Ovary (tissue), 9 donors: ENCODE measurements around the gene SULT1A3. TPM values are rescaled to one million over a fixed set of nuclear protein-coding genes. Genes with fewer than 3 reads are reported as not detected.

Source experiments
- polyA plus RNA-seq, 2 donors: library from polyadenylated mRNA; stranded (reverse); fragments of 200-250 nt in 1 of 2; fragments of 350-450 nt in 1 of 2; fragmentation: Illumina TruSeq in 1 of 2; extraction: RNeasy Lipid Tissue Mini Kit (QIAGEN cat#74804) in 1 of 2; gene quantifications; one replicate each; pipeline ENCODE4 v1.2.3, GENCODE V29; 2013 to 2014
- small RNA-seq: library from RNA; depleted of rRNA; stranded (forward); fragments of <200 nt; gene quantifications from one replicate; pipeline ENCODE3, GENCODE V24; 2016
- total RNA-seq, 7 donors: library from RNA; depleted of rRNA in 2 of 7; stranded (reverse); fragments of >200 nt in 2 of 7; fragmentation: NEBNext Ultra II Directional in 3 of 7; extraction: Animal tissue kit (Norgen Biotek cat#: 25700) in 3 of 7; gene quantifications; one replicate each; pipeline versions ENCODE4 v1.1.0 to v1.2.4, GENCODE V29; 2016 to 2023
- donor health status: DM: no; HTN: no; CAD: no; lungs with moderate emphysema.
- donor health status: DM: no; HTN: no; CAD: no.
- donor health status: Bipolar disorder and iron deficiency.
- donor health status: DM: yes; HTN: yes; CAD: no.
- donor health status: DM: no; HTN: no; CAD: no.
- donor health status: DM: yes; HTN: yes; CAD: no.

The SULT1A3 gene
- total and polyA plus RNA-seq, 9 donors, result 4.1 to 12.5 (median 10.0) TPM

Small RNAs within 50 kb of the gene (small RNA-seq; reads per million reads assigned to genes)
- not detected for gene AC106782.4

Other genes with a start within 250 kb of the SULT1A3 start
- gene TMEM219, start 237.2 kb upstream of the SULT1A3 start, total RNA-seq, result 100 to 1,000 TPM in 3 of 7 donors, 10 to 100 TPM in 4; 81.3 to 143 (median 87.4) TPM
- 100 to 1,000 TPM in 1 of 2 donors, 10 to 100 TPM in 1; 84.1 to 124 TPM for gene TMEM219, start 237.2 kb upstream of the SULT1A3 start, polyA plus RNA-seq
- gene TAOK2, start 225.4 kb upstream of the SULT1A3 start, total RNA-seq, result 10 to 100 TPM; 24.8 to 54.0 (median 43.9) TPM
- 10 to 100 TPM; 19.4 to 33.2 TPM for gene TAOK2, start 225.4 kb upstream of the SULT1A3 start, polyA plus RNA-seq
- 10 to 100 TPM; 11.8 to 22.7 (median 17.1) TPM for gene HIRIP3, start 203.6 kb upstream of the SULT1A3 start, total RNA-seq
- 10 to 100 TPM; 15.8 to 19.0 TPM for gene HIRIP3, start 203.6 kb upstream of the SULT1A3 start, polyA plus RNA-seq
- gene INO80E, start 203.0 kb upstream of the SULT1A3 start, total RNA-seq, result 10 to 100 TPM; 23.8 to 71.1 (median 55.5) TPM
- gene INO80E, start 203.0 kb upstream of the SULT1A3 start, polyA plus RNA-seq, result 10 to 100 TPM; 38.8 to 81.6 TPM
- 1 to 10 TPM; 1.4 to 7.2 (median 4.7) TPM for gene DOC2A, start 188.2 kb upstream of the SULT1A3 start, total RNA-seq
- 1 to 10 TPM; 1.5 to 3.2 TPM for gene DOC2A, start 188.2 kb upstream of the SULT1A3 start, polyA plus RNA-seq
- gene C16orf92, start 176.1 kb upstream of the SULT1A3 start, total RNA-seq, result not detected
- gene C16orf92, start 176.1 kb upstream of the SULT1A3 start, polyA plus RNA-seq, result not detected
- gene TLCD3B, start 168.0 kb upstream of the SULT1A3 start, total RNA-seq, result under 1 TPM in 1 of 7 donors, not detected in 6; 0.15 TPM
- not detected for gene TLCD3B, start 168.0 kb upstream of the SULT1A3 start, polyA plus RNA-seq
- 1,000 to 10,000 TPM in 1 of 7 donors, 100 to 1,000 TPM in 6; 395 to 1,259 (median 847) TPM for gene ALDOA, start 133.5 kb upstream of the SULT1A3 start, total RNA-seq
- gene ALDOA, start 133.5 kb upstream of the SULT1A3 start, polyA plus RNA-seq, result 100 to 1,000 TPM; 252 to 522 TPM
- 10 to 100 TPM; 21.9 to 55.8 (median 49.1) TPM for gene PPP4C, start 123.3 kb upstream of the SULT1A3 start, total RNA-seq
- gene PPP4C, start 123.3 kb upstream of the SULT1A3 start, polyA plus RNA-seq, result 10 to 100 TPM; 13.7 to 58.8 TPM
- 1 to 10 TPM in 3 of 7 donors, under 1 TPM in 4; 0.23 to 1.5 (median 0.75) TPM for gene TBX6, start 107.3 kb upstream of the SULT1A3 start, total RNA-seq
- 1 to 10 TPM in 1 of 2 donors, under 1 TPM in 1; 0.08 to 1.1 TPM for gene TBX6, start 107.3 kb upstream of the SULT1A3 start, polyA plus RNA-seq
- 10 to 100 TPM; 12.7 to 94.9 (median 63.1) TPM for gene YPEL3, start 103.0 kb upstream of the SULT1A3 start, total RNA-seq
- gene YPEL3, start 103.0 kb upstream of the SULT1A3 start, polyA plus RNA-seq, result 100 to 1,000 TPM in 1 of 2 donors, 10 to 100 TPM in 1; 30.2 to 134 TPM
- 1 to 10 TPM; 2.6 to 7.5 (median 4.6) TPM for gene GDPD3, start 85.7 kb upstream of the SULT1A3 start, total RNA-seq
- 1 to 10 TPM; 3.7 to 4.4 TPM for gene GDPD3, start 85.7 kb upstream of the SULT1A3 start, polyA plus RNA-seq
- gene MAPK3, start 76.0 kb upstream of the SULT1A3 start, total RNA-seq, result 100 to 1,000 TPM in 5 of 7 donors, 10 to 100 TPM in 2; 41.7 to 136 (median 115) TPM
- gene MAPK3, start 76.0 kb upstream of the SULT1A3 start, polyA plus RNA-seq, result 100 to 1,000 TPM; 116 to 171 TPM
- 10 to 100 TPM in 4 of 7 donors, 1 to 10 TPM in 3; 6.7 to 33.3 (median 14.1) TPM for gene CORO1A, start 15.7 kb upstream of the SULT1A3 start, total RNA-seq
- gene CORO1A, start 15.7 kb upstream of the SULT1A3 start, polyA plus RNA-seq, result 10 to 100 TPM in 1 of 2 donors, 1 to 10 TPM in 1; 1.6 to 12.2 TPM
- gene BOLA2B, start 5.6 kb upstream of the SULT1A3 start, total RNA-seq, result 100 to 1,000 TPM in 1 of 7 donors, 10 to 100 TPM in 6; 21.3 to 106 (median 40.1) TPM
- 10 to 100 TPM; 10.0 to 43.9 TPM for gene BOLA2B, start 5.6 kb upstream of the SULT1A3 start, polyA plus RNA-seq
- 10 to 100 TPM in 6 of 7 donors, 1 to 10 TPM in 1; 9.3 to 60.9 (median 33.9) TPM for gene SLX1A, start 5.4 kb upstream of the SULT1A3 start, total RNA-seq
- gene SLX1A, start 5.4 kb upstream of the SULT1A3 start, polyA plus RNA-seq, result 10 to 100 TPM in 1 of 2 donors, 1 to 10 TPM in 1; 3.5 to 12.5 TPM
- gene NPIPB13, start 49.2 kb downstream of the SULT1A3 start, total RNA-seq, result 10 to 100 TPM in 3 of 7 donors, 1 to 10 TPM in 4; 1.3 to 23.7 (median 7.4) TPM
- 1 to 10 TPM; 3.2 to 4.5 TPM for gene NPIPB13, start 49.2 kb downstream of the SULT1A3 start, polyA plus RNA-seq
- 10 to 100 TPM; 29.2 to 68.3 (median 64.7) TPM for gene CD2BP2, start 156.1 kb downstream of the SULT1A3 start, total RNA-seq
- gene CD2BP2, start 156.1 kb downstream of the SULT1A3 start, polyA plus RNA-seq, result 10 to 100 TPM; 44.1 to 81.7 TPM
- 10 to 100 TPM; 18.4 to 46.9 (median 38.0) TPM for gene TBC1D10B, start 171.2 kb downstream of the SULT1A3 start, total RNA-seq
- gene TBC1D10B, start 171.2 kb downstream of the SULT1A3 start, polyA plus RNA-seq, result 10 to 100 TPM; 24.7 to 29.7 TPM
- gene MYL11, start 175.5 kb downstream of the SULT1A3 start, total RNA-seq, result 1 to 10 TPM in 2 of 7 donors, not detected in 5; 1.0 to 1.3 TPM
- gene MYL11, start 175.5 kb downstream of the SULT1A3 start, polyA plus RNA-seq, result 1 to 10 TPM in 1 of 2 donors, under 1 TPM in 1; 0.38 to 1.4 TPM
- 1 to 10 TPM in 6 of 7 donors, under 1 TPM in 1; 0.46 to 8.2 (median 4.4) TPM for gene SEPTIN1, start 183.3 kb downstream of the SULT1A3 start, total RNA-seq
- 1 to 10 TPM; 1.9 to 3.2 TPM for gene SEPTIN1, start 183.3 kb downstream of the SULT1A3 start, polyA plus RNA-seq
- gene ZNF48, start 196.2 kb downstream of the SULT1A3 start, total RNA-seq, result 1 to 10 TPM; 6.2 to 9.8 (median 6.7) TPM
- 1 to 10 TPM; 2.7 to 4.8 TPM for gene ZNF48, start 196.2 kb downstream of the SULT1A3 start, polyA plus RNA-seq
- gene ZNF771, start 208.4 kb downstream of the SULT1A3 start, total RNA-seq, result 10 to 100 TPM; 12.4 to 33.3 (median 18.7) TPM
- 10 to 100 TPM in 1 of 2 donors, 1 to 10 TPM in 1; 4.1 to 12.8 TPM for gene ZNF771, start 208.4 kb downstream of the SULT1A3 start, polyA plus RNA-seq
- 10 to 100 TPM; 13.2 to 34.4 (median 22.9) TPM for gene DCTPP1, start 230.8 kb downstream of the SULT1A3 start, total RNA-seq
- 10 to 100 TPM; 16.3 to 20.3 TPM for gene DCTPP1, start 230.8 kb downstream of the SULT1A3 start, polyA plus RNA-seq
- gene SEPHS2, start 246.6 kb downstream of the SULT1A3 start, total RNA-seq, result 10 to 100 TPM; 13.1 to 38.9 (median 25.6) TPM
- gene SEPHS2, start 246.6 kb downstream of the SULT1A3 start, polyA plus RNA-seq, result 10 to 100 TPM; 19.3 to 37.1 TPM